SK-N-SH (cell line): ENCODE measurements around the gene MYLIP. TPM values are rescaled to one million over a fixed set of nuclear protein-coding genes. Genes with fewer than 3 reads are reported as not detected.

Experiments used
- CTCF ChIA-PET: fragments of 300-600, 350-600 bp; formaldehyde crosslinking; extraction: SDS; loops from one replicate; lab custom pipeline; 2021; lab: Yijun Ruan, JAX
- POLR2A ChIA-PET: fragments of 350-600 bp; sonication (Branson Sonifier 250); formaldehyde crosslinking; extraction: SDS; loops from one replicate; lab custom pipeline; 2020; ENCODE audit warnings: antibody characterized with exemption, inconsistent platforms; lab: Yijun Ruan, JAX
- DNase-seq: peaks from one replicate; pipeline ENCODE4 v3.0.0; 2012
- H2AFZ ChIP-seq: fragments of 200-600 bp; sonication (generic); 2 replicates; pipeline ENCODE4 v1.8.1; 2016; ENCODE audit warnings: antibody characterized with exemption, mild to moderate bottlenecking, low read depth
- H3F3A ChIP-seq: fragments of 200-600 bp; sonication (generic); replicated peaks from 2 replicates; pipeline ENCODE3; 2016; ENCODE audit warnings: antibody characterized with exemption, mild to moderate bottlenecking; ENCODE audit not compliant: insufficient read depth
- H3K27ac ChIP-seq, 2 experiments: fragments of 200-500 bp in 1 of 2; fragments of 200-600 bp in 1 of 2; sonication (Bioruptor generic) in 1 of 2; sonication (generic), shearing (Covaris generic) in 1 of 2; 2 replicates each; pipeline versions ENCODE4 v1.5.1 to v1.6.1; 2014 to 2016; ENCODE audit warnings: low read depth in 2 of 2, inconsistent platforms in 1 of 2, low read length in 1 of 2, mild to moderate bottlenecking in 1 of 2, mixed read lengths in 1 of 2
- H3K27me3 ChIP-seq: fragments of 200-600 bp; sonication (generic), shearing (Covaris generic); 2 replicates; pipeline ENCODE4 v1.6.1; 2016; ENCODE audit warnings: mixed run types; ENCODE audit not compliant: insufficient read depth
- H3K36me3 ChIP-seq, 2 experiments: fragments of 200-500 bp in 1 of 2; fragments of 200-600 bp in 1 of 2; sonication (Bioruptor generic) in 1 of 2; sonication (generic) in 1 of 2; replicated peaks in 1 of 2; 2 replicates each; pipeline versions ENCODE3 to v1.5.1; 2014 to 2016; ENCODE audit warnings: low read length in 1 of 2, mild to moderate bottlenecking in 1 of 2; ENCODE audit not compliant: insufficient read depth in 2 of 2, control insufficient read depth in 1 of 2
- H3K4me1 ChIP-seq, 2 experiments: fragments of 200-500 bp in 1 of 2; fragments of 200-600 bp in 1 of 2; sonication (Bioruptor generic) in 1 of 2; sonication (generic), shearing (Covaris generic) in 1 of 2; 2 replicates each; pipeline versions ENCODE4 v1.5.1 to v1.6.1; 2014 to 2016; ENCODE audit warnings: low read depth in 1 of 2, low read length in 1 of 2, mixed run types in 1 of 2; ENCODE audit not compliant: insufficient read depth in 2 of 2, control insufficient read depth in 1 of 2
- H3K4me2 ChIP-seq: fragments of 200-600 bp; sonication (generic), shearing (Covaris generic); 2 replicates; pipeline ENCODE4 v1.6.1; 2017; ENCODE audit warnings: mixed run types
- H3K4me3 ChIP-seq, 2 experiments: fragments of 200-500 bp in 1 of 2; fragments of 200-600 bp in 1 of 2; sonication (Bioruptor generic) in 1 of 2; sonication (generic), shearing (Covaris generic) in 1 of 2; 2 replicates each; pipeline versions ENCODE4 v1.5.1 to v1.8.1; 2014 to 2016; ENCODE audit warnings: low read depth in 2 of 2, inconsistent platforms in 1 of 2, low read length in 1 of 2, mild to moderate bottlenecking in 1 of 2, mixed read lengths in 1 of 2, moderate library complexity in 1 of 2
- H3K79me2 ChIP-seq: fragments of 200-600 bp; sonication (generic); 2 replicates; pipeline ENCODE4 v1.8.1; 2017; ENCODE audit warnings: mild to moderate bottlenecking; ENCODE audit not compliant: insufficient read depth
- H3K9ac ChIP-seq: fragments of 200-600 bp; sonication (generic); 2 replicates; pipeline ENCODE4 v1.6.1; 2017; ENCODE audit warnings: mixed run types
- H3K9me2 ChIP-seq: fragments of 200-600 bp; sonication (generic); 2 replicates; pipeline ENCODE4 v1.6.1; 2017; ENCODE audit warnings: mixed run types
- H3K9me3 ChIP-seq: fragments of 200-600 bp; sonication (generic); 2 replicates; pipeline ENCODE4 v1.6.1; 2017; ENCODE audit warnings: mixed run types, mild to moderate bottlenecking, moderate library complexity
- H4K20me1 ChIP-seq: fragments of 200-600 bp; sonication (generic); 2 replicates; pipeline ENCODE4 v1.6.1; 2017; ENCODE audit warnings: mild to moderate bottlenecking, mixed run types; ENCODE audit not compliant: insufficient read depth
- CTCF ChIP-seq: fragments of 200-600 bp; sonication (generic); IDR thresholded peaks from 2 replicates; pipeline ENCODE4 v1.6.1; 2017; ENCODE audit warnings: antibody characterized with exemption, mild to moderate bottlenecking, moderate library complexity
- ELF1 ChIP-seq: IDR thresholded peaks from 2 replicates; pipeline ENCODE4 v1.4.0; 2012
- EP300 ChIP-seq, 2 experiments: IDR thresholded peaks; 2 replicates each; pipeline versions ENCODE4 v1.4.0 to v1.6.1; 2012; ENCODE audit warnings: borderline replicate concordance in 1 of 2, low read depth in 1 of 2, low read length in 1 of 2
- FOSL2 ChIP-seq: IDR thresholded peaks from 2 replicates; pipeline ENCODE4 v1.4.0; 2012; ENCODE audit warnings: low read depth, mild to moderate bottlenecking, moderate library complexity, borderline replicate concordance
- FOXJ3 ChIP-seq: sonication (generic); formaldehyde crosslinking; IDR thresholded peaks from 2 replicates; pipeline ENCODE4 v1.5.1; 2020; ENCODE audit warnings: mild to moderate bottlenecking, missing genetic modification reagents
- FOXM1 ChIP-seq: IDR thresholded peaks from 2 replicates; pipeline ENCODE4 v1.4.0; 2012; ENCODE audit warnings: low read depth, mild to moderate bottlenecking
- GABPA ChIP-seq: IDR thresholded peaks from 2 replicates; pipeline ENCODE4 v1.4.0; 2012; ENCODE audit warnings: low read depth, mild to moderate bottlenecking
- MEF2A ChIP-seq: IDR thresholded peaks from 2 replicates; pipeline ENCODE4 v1.4.0; 2012; ENCODE audit warnings: low read depth, borderline replicate concordance
- NFIC ChIP-seq: IDR thresholded peaks from 2 replicates; pipeline ENCODE4 v1.4.0; 2012; ENCODE audit warnings: borderline replicate concordance
- POLR2AphosphoS5 ChIP-seq: IDR thresholded peaks from 2 replicates; pipeline ENCODE4 v1.6.1; 2012; ENCODE audit warnings: low read depth, low read length
- RAD21 ChIP-seq: IDR thresholded peaks from 2 replicates; pipeline ENCODE4 v1.6.1; 2012; ENCODE audit warnings: mild to moderate bottlenecking, low read length
- RXRA ChIP-seq: IDR thresholded peaks from 2 replicates; pipeline ENCODE4 v1.4.0; 2012; ENCODE audit warnings: low read depth, mild to moderate bottlenecking, borderline replicate concordance
- SIN3A ChIP-seq: IDR thresholded peaks from 2 replicates; pipeline ENCODE4 v1.6.1; 2012; ENCODE audit warnings: low read depth, mild to moderate bottlenecking, low read length, moderate library complexity, borderline replicate concordance
- TCF12 ChIP-seq: IDR thresholded peaks from 2 replicates; pipeline ENCODE4 v1.4.0; 2012
- TEAD4 ChIP-seq: IDR thresholded peaks from 2 replicates; pipeline ENCODE4 v1.4.0; 2012; ENCODE audit warnings: mild to moderate bottlenecking, borderline replicate concordance; ENCODE audit not compliant: insufficient read depth
- WGBS: methylation state at CpG from one replicate; pipeline ENCODE4 v1.1.6; 2017; ENCODE audit warnings: low lambda C conversion rate; 5-methylcytosine and 5-hydroxymethylcytosine counted together
- polyA plus RNA-seq, 3 experiments: library from polyadenylated mRNA; depleted of rRNA; stranded (reverse); fragments of >200 nt; gene quantifications; 2 replicates each; pipeline ENCODE4 v1.2.3, GENCODE V29; 2012
- TF ChIP-seq, protein P1 (sequence below): IDR thresholded peaks from 2 replicates; pipeline ENCODE4 v1.4.0; 2012; ENCODE audit warnings: low read depth
- TF ChIP-seq, protein P2 (sequence below): IDR thresholded peaks from 2 replicates; pipeline ENCODE4 v1.4.0; 2012; ENCODE audit warnings: low read depth, borderline replicate concordance
- TF ChIP-seq, protein P3 (sequence below): IDR thresholded peaks from 2 replicates; pipeline ENCODE4; 2012

The MYLIP gene
- polyA plus RNA-seq, 1 of the 3 experiments (the other 2 are of a cell fraction) = 3.1 TPM

DNA sequence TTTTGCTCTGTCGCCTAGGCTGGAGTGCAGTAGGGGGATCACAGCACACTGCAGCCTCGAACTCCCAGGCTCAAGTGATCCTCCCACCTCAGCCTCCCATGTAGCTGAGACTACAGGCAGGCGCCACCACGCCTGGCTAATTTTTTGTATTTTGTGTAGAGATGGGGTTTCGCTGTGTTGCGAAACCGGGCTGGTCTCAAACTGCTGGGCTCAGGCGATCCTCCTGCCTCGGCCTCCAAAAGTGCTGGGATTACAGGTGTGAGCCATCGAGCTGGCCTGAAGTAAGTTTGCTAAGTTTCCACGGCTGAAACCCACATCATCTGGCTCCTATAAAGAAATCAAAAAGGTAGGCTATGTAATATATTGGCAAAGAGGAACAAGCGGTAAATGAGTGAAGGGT lies 1.4 kb upstream of the MYLIP start:
- Histone ChIP-seq H3K27me3 (peaks cover 15% of the 10 kb centered on the region), H3K36me3 (no peaks in the 10 kb centered on the region), H3K79me2 (no peaks in the 10 kb centered on the region), H3K9me2 (no peaks in the 10 kb centered on the region), H4K20me1 (no peaks in the 10 kb centered on the region), H3K27ac (no peak overlapping the region), H3K4me2 (no peak overlapping the region), H3K4me1 (peaks cover 13 to 14% of the 10 kb centered on the region in 2 experiments; a peak in 3 of 4 replicates), H2AFZ (no peak overlapping the region), H3K9ac (no peak overlapping the region), H3F3A (peaks cover 25% of the 10 kb centered on the region), H3K4me3 (no peak overlapping the region), H3K9me3 (no peaks in the 10 kb centered on the region)
- POLR2A ChIA-PET = no interaction called here
- no peak for DNase-seq
- TF ChIP-seq RXRA = no peak
- TF ChIP-seq SIN3A = no peak
- TF ChIP-seq, protein P1, sequence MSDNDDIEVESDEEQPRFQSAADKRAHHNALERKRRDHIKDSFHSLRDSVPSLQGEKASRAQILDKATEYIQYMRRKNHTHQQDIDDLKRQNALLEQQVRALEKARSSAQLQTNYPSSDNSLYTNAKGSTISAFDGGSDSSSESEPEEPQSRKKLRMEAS = no peak
- TF ChIP-seq TCF12 = no peak
- no peak for TF ChIP-seq FOSL2
- TF ChIP-seq, protein P2, sequence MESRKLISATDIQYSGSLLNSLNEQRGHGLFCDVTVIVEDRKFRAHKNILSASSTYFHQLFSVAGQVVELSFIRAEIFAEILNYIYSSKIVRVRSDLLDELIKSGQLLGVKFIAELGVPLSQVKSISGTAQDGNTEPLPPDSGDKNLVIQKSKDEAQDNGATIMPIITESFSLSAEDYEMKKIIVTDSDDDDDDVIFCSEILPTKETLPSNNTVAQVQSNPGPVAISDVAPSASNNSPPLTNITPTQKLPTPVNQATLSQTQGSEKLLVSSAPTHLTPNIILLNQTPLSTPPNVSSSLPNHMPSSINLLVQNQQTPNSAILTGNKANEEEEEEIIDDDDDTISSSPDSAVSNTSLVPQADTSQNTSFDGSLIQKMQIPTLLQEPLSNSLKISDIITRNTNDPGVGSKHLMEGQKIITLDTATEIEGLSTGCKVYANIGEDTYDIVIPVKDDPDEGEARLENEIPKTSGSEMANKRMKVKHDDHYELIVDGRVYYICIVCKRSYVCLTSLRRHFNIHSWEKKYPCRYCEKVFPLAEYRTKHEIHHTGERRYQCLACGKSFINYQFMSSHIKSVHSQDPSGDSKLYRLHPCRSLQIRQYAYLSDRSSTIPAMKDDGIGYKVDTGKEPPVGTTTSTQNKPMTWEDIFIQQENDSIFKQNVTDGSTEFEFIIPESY = no peak
- TF ChIP-seq CTCF = no peak
- no peak for TF ChIP-seq RAD21
- TF ChIP-seq MEF2A = no peak
- no peak for TF ChIP-seq TEAD4
- no peak for TF ChIP-seq GABPA
- TF ChIP-seq NFIC = no peak
- TF ChIP-seq, protein P3, sequence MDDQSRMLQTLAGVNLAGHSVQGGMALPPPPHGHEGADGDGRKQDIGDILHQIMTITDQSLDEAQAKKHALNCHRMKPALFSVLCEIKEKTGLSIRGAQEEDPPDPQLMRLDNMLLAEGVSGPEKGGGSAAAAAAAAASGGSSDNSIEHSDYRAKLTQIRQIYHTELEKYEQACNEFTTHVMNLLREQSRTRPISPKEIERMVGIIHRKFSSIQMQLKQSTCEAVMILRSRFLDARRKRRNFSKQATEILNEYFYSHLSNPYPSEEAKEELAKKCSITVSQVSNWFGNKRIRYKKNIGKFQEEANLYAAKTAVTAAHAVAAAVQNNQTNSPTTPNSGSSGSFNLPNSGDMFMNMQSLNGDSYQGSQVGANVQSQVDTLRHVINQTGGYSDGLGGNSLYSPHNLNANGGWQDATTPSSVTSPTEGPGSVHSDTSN = no peak
- no peak for TF ChIP-seq ELF1
- TF ChIP-seq FOXM1 = no peak
- TF ChIP-seq EP300 (IDR thresholded peaks at IDR 0.05; ENCODE audit: borderline replicate concordance in 1 of 2, low read depth in 1 of 2, low read length in 1 of 2) = no peak
- no peak for TF ChIP-seq POLR2AphosphoS5
- no peak for TF ChIP-seq FOXJ3
- WGBS = 89% methylated on average over 12 of the region's 12 CpGs
- CTCF ChIA-PET = interaction anchor here (0.9 to 3.3 kb wide), 5 partner anchors 12 to 436 kb away, joined by 3 to 27 read pairs (median 12); no protein-coding TSS in a partner anchor
